Activated naive CD4-positive, alpha-beta T cell (primary cell): ENCODE measurements around the gene UGT1A8.

Source experiments
- DNase-seq, 4 experiments: peaks; one replicate each; lab custom pipeline; 2025; lab: John Stamatoyannopoulos, UW

UGT1A8 gene

GRCh38 chr2:233800208-233800607 is 182.8 kb downstream of the UGT1A8 start:
- DNase-seq, result no peak

- no peak for DNase-seq
Measured at GRCh38 chr2:233801357-233802131, 184.1 kb downstream of the UGT1A8 start.

- no peak for DNase-seq
Measured at GRCh38 chr2:233802132-233802815, 184.8 kb downstream of the UGT1A8 start.

GRCh38 chr2:233803292-233803911 is 186.0 kb downstream of the UGT1A8 start:
- DNase-seq, result no peak

GRCh38 chr2:233803994-233804393 is 186.6 kb downstream of the UGT1A8 start:
- no peak for DNase-seq

- DNase-seq, result no peak
Measured at GRCh38 chr2:233807215-233807865, 189.9 kb downstream of the UGT1A8 start.

GRCh38 chr2:233807966-233808935 is 190.8 kb downstream of the UGT1A8 start:
- DNase-seq, result no peak

- no peak for DNase-seq
Measured at GRCh38 chr2:233810385-233810784, 193.0 kb downstream of the UGT1A8 start.

- no peak for DNase-seq
Measured at GRCh38 chr2:233811087-233811486, 193.7 kb downstream of the UGT1A8 start.

GRCh38 chr2:233811732-233812131 is 194.3 kb downstream of the UGT1A8 start:
- no peak for DNase-seq

GRCh38 chr2:233813236-233814055 is 196.0 kb downstream of the UGT1A8 start:
- DNase-seq, result no peak

- DNase-seq, result no peak
Measured at GRCh38 chr2:233814056-233814835, 196.8 kb downstream of the UGT1A8 start.

- DNase-seq, result no peak
Measured at GRCh38 chr2:233815861-233816260, 198.4 kb downstream of the UGT1A8 start.

- DNase-seq, result no peak
Measured at GRCh38 chr2:233816334-233816733, 198.9 kb downstream of the UGT1A8 start.

- DNase-seq, result no peak
Measured at GRCh38 chr2:233816771-233817170, 199.3 kb downstream of the UGT1A8 start.

GRCh38 chr2:233817361-233817911 is 200.0 kb downstream of the UGT1A8 start:
- DNase-seq, result no peak

GRCh38 chr2:233817995-233818638 is 200.7 kb downstream of the UGT1A8 start:
- no peak for DNase-seq
